GM19455 (cell line): ENCODE data around the gene VWA5A.
"Not testable (repeated sequence)": the region's sequence is repeated elsewhere in the genome, so short reads cannot be mapped to it uniquely, and the experiment has no call there.

ENCODE experiments used
- ATAC-seq: cut with Tn5 transposase; IDR thresholded peaks from one replicate; pipeline ENCODE4 v1.9.1; 2021; ENCODE audit not compliant: unreplicated experiment

Gene VWA5A

DNA sequence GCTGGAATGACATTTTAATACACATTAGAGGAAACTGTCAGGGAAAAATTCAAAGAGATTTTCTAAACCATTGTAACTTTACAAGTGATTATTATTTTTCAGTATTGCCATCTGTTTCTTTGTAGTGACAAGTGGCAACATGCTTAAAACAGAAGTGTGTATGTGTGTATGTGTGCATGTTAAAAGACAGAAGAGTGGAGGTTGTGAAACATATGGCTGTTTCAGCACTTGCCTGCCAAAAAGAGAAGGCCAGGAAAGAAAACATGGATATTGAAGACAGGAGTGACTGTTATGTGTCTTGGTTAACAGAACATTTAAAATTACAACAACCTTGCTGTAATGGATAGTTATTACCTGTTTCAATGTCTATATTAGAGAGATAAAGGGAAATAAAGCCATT, 24.3 kb upstream of the VWA5A start:
- ATAC-seq, result no peak

DNA sequence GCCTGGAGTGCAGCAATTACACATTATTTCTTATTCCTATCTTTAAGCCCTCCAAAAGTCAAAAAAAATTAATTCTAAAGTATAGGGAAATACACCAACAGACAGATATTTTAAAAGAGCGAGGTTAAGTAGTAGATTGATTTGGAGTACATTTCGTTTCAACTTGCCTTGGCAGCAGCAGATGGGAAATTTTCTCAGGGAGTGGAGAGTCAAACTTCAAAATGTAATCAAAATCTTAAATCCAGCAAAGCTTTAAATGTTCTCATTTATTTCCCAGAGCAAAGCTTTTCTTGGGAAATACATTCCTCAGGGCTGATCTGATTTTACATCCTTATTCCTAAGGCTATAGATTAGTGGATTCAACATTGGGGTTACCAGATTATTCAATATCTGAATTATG, 21.9 kb upstream of the VWA5A start:
- ATAC-seq, result no peak

DNA sequence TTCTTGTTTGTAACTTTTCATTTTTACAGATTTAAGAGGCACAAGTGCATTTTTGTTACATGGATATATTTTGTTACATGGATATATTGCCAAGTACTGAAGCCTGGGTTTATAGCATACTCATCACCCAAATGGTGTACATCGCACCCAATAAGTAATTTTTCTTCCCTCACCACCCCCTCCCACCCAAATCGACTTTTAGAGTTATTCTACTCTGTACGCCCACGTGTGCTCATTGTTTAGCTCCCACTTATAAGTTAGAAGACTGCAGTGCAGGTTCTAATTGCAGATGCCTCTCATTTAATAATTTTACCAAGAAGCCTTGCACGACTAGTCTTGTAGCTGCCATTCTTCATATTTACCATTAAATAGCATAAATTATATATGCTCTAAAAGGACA, 20.5 kb upstream of the VWA5A start:
- no peak for ATAC-seq

DNA sequence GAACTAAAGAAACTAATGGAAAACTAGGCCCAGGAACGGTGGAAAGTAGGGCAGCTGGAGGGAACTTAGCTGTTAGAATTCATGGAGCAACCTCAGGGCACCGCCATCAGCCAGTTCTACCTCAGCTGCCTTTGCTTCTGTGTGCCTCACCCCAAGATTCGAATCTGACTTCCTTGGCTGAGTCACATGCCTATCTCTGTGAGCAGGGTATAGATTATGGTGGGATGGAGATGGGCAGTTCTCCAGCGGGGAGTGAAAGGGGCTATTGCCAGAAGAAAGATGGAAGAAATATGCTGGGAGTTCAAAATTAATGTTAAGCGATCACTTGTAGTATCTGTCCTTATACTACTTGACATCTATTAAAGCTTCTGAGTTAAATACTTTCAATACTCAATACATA, 18.9 kb upstream of the VWA5A start:
- no peak for ATAC-seq

DNA sequence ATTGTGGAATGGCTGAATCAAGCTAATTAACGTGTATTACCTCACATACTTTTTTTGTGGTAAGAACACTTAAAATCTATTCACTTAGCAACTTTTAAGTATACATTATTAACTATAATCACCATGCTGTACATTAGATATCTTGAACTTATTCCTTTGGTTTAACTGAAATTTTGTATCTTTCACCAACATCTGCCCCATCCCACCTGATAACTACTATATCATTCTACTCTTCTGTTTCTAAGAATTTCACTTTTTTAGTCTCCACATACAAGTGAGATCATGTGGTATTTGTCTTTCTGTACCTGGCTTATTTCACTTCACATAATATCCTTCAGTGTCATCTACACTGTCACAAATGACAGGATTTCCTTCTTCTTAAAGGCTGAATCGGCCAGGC, 17.1 kb upstream of the VWA5A start:
- ATAC-seq, result no peak

DNA sequence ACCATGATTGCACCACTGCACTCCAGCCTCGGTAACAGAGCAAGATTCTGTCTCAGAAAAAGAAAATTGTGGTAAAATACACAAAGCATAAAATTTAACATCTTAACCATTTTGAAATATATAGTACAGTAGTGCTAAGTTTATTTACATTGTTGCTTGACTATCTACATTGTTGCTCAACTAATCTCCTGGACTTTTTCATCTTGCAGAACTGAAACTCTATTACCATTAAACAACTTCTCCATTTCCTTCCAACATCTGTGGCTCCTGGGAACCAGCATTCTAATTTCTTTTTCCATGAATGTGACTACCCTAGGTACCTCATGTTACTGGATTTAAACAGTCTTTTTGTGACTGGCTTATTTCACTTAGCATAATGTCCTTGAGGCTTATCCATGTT, 13.5 kb upstream of the VWA5A start:
- no peak for ATAC-seq

DNA sequence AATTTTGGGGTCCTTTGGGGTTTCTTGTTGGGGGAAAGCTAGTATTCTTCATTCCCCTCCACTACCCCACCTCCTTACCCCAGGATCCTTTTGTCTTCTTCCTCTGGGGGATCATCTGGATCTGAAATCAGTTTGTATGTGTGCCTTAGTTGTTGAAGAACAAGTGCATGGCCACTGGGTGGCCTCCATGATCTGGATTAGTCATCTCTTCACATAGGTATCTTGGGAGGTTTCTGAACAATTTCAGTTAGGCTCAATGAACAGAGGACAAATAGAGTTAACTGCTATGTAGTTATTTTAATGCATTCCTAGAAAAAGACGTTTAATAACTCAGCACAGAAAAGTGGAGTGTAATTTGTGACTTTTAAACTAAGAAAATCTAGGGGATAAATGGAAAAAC, 7.1 kb upstream of the VWA5A start:
- peak; percentile 49 for ATAC-seq

DNA sequence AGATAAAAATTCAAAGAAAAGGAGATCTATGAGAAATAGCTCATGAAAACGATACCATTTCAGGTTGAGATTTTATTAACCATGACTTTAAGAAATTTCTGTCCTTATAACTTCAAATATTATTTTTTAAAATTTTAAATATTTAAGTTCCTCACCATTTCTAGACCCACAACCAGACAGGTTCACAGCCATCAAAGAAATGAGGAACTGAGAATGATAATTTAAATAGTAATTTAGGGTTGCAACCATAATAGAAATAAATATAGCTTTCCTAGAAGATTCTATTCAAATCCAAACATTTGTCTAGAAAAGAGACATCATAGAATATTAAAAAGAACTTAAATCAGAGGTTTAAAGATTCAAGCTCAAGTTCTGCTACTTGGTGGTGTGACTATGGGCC, 5.9 kb upstream of the VWA5A start:
- no peak for ATAC-seq

DNA sequence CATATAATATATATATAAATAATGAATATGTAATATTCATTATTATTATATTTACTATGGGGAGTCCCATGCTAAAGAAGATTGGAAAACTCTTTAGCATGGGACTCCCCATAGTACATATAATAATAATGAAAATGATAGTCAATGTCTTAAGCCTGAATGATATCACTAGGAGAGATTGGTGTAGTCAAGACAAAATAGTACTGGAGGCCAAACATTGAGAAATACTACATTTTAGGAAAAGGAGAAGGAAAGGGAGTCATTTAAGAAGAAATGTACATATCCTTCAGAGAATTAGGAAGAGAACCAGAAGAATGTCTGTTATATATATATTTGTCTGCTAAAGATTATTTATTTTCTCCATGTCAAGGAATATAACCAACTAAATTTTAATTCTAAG, 5.0 kb upstream of the VWA5A start:
- ATAC-seq, result no peak

DNA sequence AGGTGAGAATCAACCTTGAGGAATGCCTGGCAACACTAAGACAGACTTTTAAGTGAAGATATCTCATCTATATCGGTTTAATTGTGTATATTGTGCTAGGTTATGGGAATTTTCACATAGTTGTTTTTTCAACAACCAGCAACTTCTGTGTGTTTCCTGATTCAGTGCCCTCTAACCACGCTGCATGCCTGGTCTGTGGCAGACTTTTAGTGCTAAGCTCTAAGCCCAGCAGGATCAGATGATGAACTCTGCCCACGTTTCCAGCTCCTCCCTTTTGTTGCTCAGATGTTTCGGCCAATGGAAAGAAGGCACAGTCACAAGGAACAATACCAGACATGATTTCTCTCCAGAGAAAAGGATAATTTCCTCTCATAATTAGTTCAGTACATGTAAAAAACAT, 1.4 kb upstream of the VWA5A start:
- ATAC-seq, result no peak

DNA sequence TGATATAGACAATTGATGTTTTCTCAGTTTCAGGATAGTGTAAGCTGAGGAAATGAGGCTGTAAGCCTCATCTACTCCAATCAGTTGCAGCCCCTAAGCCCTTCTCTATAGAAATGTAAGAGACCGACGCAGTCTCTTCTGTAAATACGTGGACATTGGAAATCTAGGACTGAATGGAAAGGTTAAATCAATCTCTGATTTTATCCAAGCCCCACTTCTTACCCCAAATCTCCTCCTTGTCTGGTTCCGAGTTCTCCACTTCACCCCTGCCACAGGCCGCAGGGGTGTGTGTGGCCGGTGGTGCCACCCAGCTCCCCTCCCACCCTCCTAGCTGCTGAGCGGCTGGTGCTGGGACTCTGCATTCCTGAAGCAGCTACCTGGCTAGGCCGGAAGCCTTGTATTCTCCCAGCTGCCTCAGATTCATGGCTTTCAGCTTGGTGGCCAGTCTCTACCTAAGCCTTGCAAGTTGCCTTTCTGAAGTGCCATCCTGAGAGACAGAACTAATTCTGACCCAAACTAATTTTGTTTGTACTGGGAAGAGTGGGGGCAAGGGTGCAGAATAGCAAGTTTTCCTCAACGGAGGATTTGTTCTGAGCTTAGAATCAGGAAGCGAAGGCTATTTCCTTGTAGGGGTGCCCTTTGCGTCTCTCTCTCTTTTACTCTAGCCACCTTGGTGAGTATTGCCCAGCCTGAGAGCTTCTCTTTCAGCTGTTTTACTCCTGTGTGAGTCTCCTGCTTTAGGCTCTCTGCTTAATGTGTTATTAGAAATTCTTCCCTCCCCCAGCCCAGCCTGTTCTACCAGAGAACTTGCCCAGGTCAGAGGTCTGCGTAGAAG, 749 bp downstream of the VWA5A start:
- ATAC-seq, result peak; percentile 39

DNA sequence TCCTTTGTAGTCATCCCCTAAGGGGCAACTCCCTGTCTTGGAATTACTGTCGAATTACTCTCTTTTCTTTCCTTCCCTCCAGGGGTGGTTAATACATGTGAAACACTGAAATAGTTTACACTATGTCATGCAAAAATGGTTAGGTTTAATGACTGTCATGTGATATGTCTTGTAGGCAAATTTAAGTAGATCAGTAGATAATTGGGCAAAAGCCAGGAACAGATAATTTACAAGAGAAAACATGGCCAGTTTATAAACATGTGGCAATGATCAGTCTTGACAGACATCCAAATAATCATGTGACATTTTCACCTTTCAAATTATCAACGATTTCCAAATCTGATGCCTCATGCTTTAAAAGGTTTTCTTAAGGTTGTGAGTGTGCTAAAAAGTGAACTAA, 3.9 kb downstream of the VWA5A start:
- ATAC-seq, result no peak

DNA sequence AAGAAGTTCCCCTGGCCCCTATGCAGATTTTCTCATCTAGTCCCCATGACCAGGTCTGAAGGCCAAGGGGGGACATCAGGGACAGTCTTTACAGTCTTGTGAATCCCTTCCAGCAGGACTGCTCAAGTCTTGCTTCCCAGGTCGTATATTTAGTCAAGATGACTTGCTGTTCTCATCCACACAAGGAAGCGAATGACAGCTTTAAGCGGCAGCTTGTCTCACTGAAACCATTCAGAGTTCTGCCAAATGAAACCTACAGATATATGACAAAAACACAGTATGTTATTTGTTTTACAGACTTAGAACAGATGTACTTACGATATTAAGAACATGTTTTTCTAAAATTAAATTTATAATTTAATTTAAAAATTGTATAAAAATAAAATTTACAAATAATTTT, 5.6 kb downstream of the VWA5A start:
- ATAC-seq, result no peak

DNA sequence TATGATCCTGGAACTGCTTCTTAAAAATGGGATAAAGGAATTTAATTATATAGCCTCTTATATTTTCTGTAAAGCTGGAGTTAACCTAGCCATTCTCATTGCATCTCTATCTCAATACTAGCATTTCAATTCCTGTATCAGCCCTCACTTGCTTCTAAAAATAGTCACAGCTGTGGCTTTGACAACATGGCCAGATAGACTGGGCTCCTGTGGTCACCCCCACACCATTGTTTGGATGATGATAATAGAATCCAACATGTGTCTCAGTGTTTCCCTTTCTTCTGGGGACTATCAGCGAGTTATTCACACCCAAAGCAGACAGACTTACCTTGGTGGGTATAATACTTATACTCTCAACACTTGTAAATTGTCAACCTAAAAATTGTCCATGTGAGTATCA, 6.9 kb downstream of the VWA5A start:
- ATAC-seq, result no peak

DNA sequence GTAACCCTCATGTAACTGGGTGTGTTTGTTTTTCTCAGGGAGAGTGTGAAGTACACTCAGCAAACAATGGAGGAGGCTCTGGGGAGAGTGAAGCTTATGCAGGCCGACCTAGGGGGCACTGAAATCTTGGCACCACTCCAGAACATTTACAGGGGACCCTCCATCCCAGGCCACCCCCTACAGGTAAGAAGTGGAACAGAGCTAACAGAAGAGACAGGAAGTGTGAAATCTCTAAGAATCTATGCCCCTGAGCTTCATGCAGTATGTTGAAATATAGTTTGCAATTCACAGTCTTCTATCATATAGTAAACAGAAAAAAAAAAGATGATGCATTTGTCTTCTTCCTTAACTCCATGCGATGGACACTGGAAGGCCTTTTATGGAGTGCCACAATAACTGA, 8.4 kb downstream of the VWA5A start:
- no peak for ATAC-seq

DNA sequence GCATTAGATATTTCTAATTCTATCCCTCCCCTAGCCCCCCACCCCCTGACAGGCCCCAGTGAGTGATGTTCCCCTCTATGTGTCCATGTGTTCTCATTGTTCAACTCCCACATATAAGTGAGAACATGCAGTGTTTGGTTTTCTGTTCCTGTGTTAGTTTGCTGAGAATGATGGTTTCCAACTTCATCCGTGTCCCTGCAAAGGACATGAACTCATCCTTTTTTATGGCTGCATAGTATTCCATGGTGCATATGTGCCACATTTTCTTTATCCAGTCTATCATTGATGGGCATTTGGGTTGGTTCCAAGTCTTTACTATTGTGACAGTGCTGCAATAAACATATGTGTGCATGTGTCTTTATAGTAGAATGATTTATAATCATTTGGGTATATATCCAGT, 11.9 kb downstream of the VWA5A start:
- not testable (repeated sequence) for ATAC-seq

DNA sequence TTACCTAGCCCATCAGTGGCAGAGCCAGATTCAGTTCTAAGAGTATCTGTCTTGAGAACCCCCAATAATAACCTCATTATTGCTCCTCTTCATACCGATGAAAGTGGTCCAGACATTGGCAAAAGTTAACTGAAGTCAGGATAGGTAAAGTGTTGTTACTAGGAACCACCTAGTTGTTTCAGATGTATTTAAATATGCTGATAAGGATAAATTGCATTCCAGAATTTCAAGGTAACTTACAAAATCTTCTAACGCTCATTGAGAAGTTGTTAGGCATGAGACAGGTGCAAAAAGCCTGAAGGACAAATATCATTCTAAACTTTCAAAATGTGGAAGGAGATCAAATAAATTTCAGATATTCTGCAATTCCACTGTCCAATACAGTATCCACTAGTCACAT, 27.8 kb downstream of the VWA5A start:
- no peak for ATAC-seq

DNA sequence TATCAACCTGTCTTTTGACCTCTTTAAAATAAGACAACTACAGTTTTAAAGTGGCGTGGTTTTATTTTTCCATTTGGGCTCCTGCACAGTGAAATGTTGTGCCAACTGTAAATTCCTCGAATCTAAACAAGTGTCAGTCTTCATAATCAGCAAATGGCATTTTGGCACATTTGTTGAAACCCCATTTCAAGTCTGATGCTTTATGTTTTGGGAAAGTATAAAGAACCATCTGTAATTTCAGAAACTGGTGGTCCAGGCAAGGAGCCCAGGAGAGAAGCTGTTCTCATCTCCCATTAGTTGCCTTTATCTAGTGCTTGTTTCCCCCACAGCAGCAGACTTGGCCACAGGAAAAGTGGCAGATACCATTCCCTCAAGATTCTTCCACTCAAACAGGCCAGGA, 32.7 kb downstream of the VWA5A start:
- ATAC-seq, result no peak

DNA sequence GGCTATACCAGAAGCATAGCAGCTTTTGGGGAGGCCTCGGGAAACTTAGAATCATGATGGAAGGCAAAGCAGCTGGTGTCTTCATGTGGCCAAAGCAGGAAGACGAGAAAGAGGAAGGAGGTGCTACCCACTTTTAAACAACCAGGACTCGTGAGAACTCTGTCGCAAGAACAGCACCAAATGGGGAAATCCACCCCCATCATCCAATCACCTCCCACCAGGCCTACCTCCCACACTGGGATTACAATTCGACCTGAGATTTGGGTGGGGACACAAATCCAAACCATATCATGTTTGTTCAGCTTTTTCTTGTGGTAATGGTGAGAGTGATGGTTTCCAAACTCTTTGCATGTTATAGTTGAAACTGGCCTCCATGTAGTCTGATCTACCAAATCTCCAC, 35.4 kb downstream of the VWA5A start:
- no peak for ATAC-seq

DNA sequence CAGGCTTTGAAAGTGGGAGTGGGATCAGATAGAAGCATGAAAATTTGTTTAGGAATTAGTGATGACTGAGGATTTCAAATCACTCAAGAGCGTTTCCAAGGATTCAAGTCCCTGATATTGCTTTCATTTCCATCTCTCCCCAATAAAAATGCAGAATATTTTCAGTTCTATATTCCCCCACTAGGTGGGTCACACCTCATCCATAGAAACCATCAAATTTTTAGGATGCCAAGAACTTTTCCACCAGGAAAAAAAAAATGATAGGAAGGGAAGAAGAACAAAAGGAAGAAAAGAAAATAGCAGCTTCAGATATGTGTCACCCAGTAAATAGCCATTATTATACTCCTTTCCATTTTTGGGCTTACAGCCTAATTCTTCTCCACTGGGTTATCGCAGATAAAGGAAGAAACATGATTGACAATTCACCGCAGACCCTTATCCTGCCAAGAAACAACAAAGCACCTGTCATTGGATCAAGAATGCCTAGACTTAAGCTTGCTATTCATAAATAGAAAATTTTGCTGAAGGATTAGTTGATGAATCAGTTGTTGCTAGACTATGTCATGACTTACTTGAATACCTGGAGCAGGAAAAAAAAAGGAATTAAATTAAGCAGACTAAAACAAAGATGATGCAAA, 37.6 kb downstream of the VWA5A start:
- no peak for ATAC-seq

DNA sequence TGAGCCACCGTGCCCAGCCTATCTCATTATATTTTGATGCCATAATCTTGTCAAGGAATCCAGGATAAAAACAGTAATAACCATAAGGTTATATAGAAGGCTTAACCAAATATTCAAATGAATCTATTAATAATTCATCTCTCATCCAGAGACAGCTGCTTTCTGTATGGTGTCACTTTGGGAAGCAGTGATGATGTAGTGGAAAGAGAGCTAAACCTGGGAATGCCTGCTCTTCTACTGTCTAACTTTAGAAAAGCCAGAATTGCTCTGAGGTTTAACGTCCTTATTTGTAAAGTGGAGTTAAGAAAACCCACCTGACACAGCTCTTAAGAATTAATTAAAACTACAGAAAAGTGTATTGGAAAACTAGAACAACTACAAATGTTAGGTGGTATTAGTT, 38.6 kb downstream of the VWA5A start:
- no peak for ATAC-seq

DNA sequence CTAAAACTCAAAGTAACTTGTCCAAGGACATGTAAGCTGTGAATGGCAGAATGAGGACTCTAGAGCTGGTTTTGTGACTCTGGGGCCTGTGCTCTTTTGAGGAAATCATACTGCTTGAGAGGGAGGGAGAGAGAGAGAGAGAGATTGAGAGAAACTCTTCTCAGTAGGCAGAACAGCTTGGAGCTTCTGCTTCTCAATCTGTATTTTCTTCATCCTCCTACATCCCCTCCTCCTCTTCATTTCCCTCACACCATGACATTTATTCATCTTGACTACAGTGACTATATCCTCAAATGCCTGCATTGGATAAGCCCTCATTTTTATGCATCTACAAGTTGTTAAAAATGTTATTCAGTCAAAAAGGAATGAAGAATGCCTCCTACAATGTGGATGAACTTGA, 44.2 kb downstream of the VWA5A start:
- no peak for ATAC-seq

DNA sequence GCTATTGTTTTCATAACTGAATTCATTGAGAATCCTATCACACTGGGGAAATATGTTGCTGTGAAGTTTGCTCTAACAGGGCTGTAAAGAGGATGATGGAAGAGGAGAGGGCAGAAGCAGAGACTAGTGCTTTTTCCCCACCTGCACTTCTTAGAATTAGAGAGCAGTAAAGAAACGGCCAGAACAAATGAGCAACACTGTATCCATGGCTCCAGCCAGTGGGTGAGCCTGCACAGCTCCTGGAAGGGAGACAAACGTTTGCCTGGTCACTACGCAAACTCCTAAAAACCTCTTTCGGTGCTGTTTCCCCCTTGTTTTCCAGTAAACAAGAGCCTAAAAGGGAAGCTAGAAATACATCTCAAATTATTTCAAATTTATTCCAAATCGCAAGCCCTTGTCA, 45.7 kb downstream of the VWA5A start:
- no peak for ATAC-seq
